Trophoblast cell (in vitro differentiated cells and primary cell): Measurements from ENCODE around the gene MRGPRD.

ENCODE experiments used
- DNase-seq, 2 donors: peaks; one replicate each; pipeline ENCODE4 v3.0.0-alpha.2; 2016
- H2AFZ ChIP-seq: 2 replicates; pipeline ENCODE4 v1.6.1; 2013; ENCODE audit warnings: low read length, moderate library complexity, mild to moderate bottlenecking; ENCODE audit not compliant: insufficient read depth, poor library complexity
- H2AK5ac ChIP-seq: 2 replicates; pipeline ENCODE4 v1.6.1; 2013; ENCODE audit warnings: mild to moderate bottlenecking, low read length
- H2BK120ac ChIP-seq: 2 replicates; pipeline ENCODE4 v1.6.1; 2013; ENCODE audit warnings: low read length, mild to moderate bottlenecking, moderate library complexity; ENCODE audit not compliant: insufficient read depth, poor library complexity
- H2BK12ac ChIP-seq: 2 replicates; pipeline ENCODE4 v1.6.1; 2013; ENCODE audit warnings: mild to moderate bottlenecking, low read length, moderate library complexity
- H2BK5ac ChIP-seq: 2 replicates; pipeline ENCODE4 v1.6.1; 2013; ENCODE audit warnings: low read length, low read depth, moderate library complexity, mild to moderate bottlenecking; ENCODE audit not compliant: poor library complexity
- H3K14ac ChIP-seq: 2 replicates; pipeline ENCODE4 v1.6.1; 2013; ENCODE audit warnings: mild to moderate bottlenecking, low read length
- H3K18ac ChIP-seq: 2 replicates; pipeline ENCODE4 v1.6.1; 2013; ENCODE audit warnings: mild to moderate bottlenecking, low read length
- H3K23ac ChIP-seq: 2 replicates; pipeline ENCODE4 v1.6.1; 2013; ENCODE audit warnings: low read length
- H3K27ac ChIP-seq: 2 replicates; pipeline ENCODE4 v1.5.1; 2013; ENCODE audit warnings: low read depth, mild to moderate bottlenecking, inconsistent platforms, low read length, moderate library complexity
- H3K27me3 ChIP-seq: 2 replicates; pipeline ENCODE4 v1.6.1; 2013; ENCODE audit warnings: inconsistent platforms, mild to moderate bottlenecking, low read length, moderate library complexity; ENCODE audit not compliant: insufficient read depth
- H3K36me3 ChIP-seq, 2 experiments: 1 replicate in 1 of 2; 2 replicates in 1 of 2; pipeline ENCODE4 v1.6.1; 2013; ENCODE audit warnings: low read length in 2 of 2, mild to moderate bottlenecking in 2 of 2, moderate library complexity in 1 of 2; ENCODE audit not compliant: insufficient read depth in 2 of 2, control insufficient read depth in 1 of 2
- H3K4ac ChIP-seq: 2 replicates; pipeline ENCODE4 v1.6.1; 2013; ENCODE audit warnings: low read depth, mild to moderate bottlenecking, low read length, moderate library complexity
- H3K4me1 ChIP-seq, 2 experiments: 1 replicate in 1 of 2; 2 replicates in 1 of 2; pipeline ENCODE4 v1.6.1; 2013; ENCODE audit warnings: low read length in 2 of 2, mild to moderate bottlenecking in 2 of 2, moderate library complexity in 1 of 2; ENCODE audit not compliant: insufficient read depth in 2 of 2, control insufficient read depth in 1 of 2
- H3K4me2 ChIP-seq: 2 replicates; pipeline ENCODE4 v1.6.1; 2013; ENCODE audit warnings: inconsistent platforms, mild to moderate bottlenecking, low read length, moderate library complexity
- H3K4me3 ChIP-seq: 2 replicates; pipeline ENCODE4 v1.5.1; 2013; ENCODE audit warnings: mild to moderate bottlenecking, low read depth, low read length, inconsistent platforms
- H3K79me1 ChIP-seq: one replicate; pipeline ENCODE4 v1.6.1; 2013; ENCODE audit warnings: low read length
- H3K79me2 ChIP-seq: 2 replicates; pipeline ENCODE4 v1.6.1; 2013; ENCODE audit warnings: low read length, mild to moderate bottlenecking; ENCODE audit not compliant: control insufficient read depth, insufficient read depth, poor library complexity
- H3K9ac ChIP-seq: 2 replicates; pipeline ENCODE4 v1.6.1; 2013; ENCODE audit warnings: mild to moderate bottlenecking, low read length
- H3K9me3 ChIP-seq: 2 replicates; pipeline ENCODE4 v1.6.1; 2013; ENCODE audit warnings: low read depth, mild to moderate bottlenecking, control low read depth, inconsistent platforms, low read length; ENCODE audit not compliant: insufficient read depth
- H4K12ac ChIP-seq: 2 replicates; pipeline ENCODE4 v1.6.1; 2013; ENCODE audit warnings: low read depth, mild to moderate bottlenecking, low read length, moderate library complexity
- H4K8ac ChIP-seq: 2 replicates; pipeline ENCODE4 v1.6.1; 2013; ENCODE audit warnings: low read depth, mild to moderate bottlenecking, low read length, moderate library complexity
- H4K91ac ChIP-seq: one replicate; pipeline ENCODE4 v1.6.1; 2013; ENCODE audit warnings: low read depth, mild to moderate bottlenecking, low read length, moderate library complexity
- WGBS: extraction: QIAGEN DNeasy Blood & Tissue Kit; methylation state at CpG from one replicate; pipeline ENCODE4 v1.1.7; 2013; ENCODE audit warnings: missing lambda C conversion rate; ENCODE audit not compliant: insufficient read length, insufficient coverage; ENCODE audit errors: extremely low coverage; 5-methylcytosine and 5-hydroxymethylcytosine counted together

The MRGPRD gene

GRCh38 chr11:68988491-68988890 lies 7.7 kb upstream of the MRGPRD start:
- no peak overlapping the region for H4K8ac ChIP-seq
- H3K23ac ChIP-seq, result no peak overlapping the region
- no peaks in the 10 kb centered on the region for H3K36me3 ChIP-seq
- H3K4ac ChIP-seq, result no peak overlapping the region
- H2BK12ac ChIP-seq, result no peak overlapping the region
- H3K27me3 ChIP-seq, result no peaks in the 10 kb centered on the region
- no peak overlapping the region for H2AFZ ChIP-seq
- H3K9me3 ChIP-seq, result no peaks in the 10 kb centered on the region
- DNase-seq, result no peak
- H4K12ac ChIP-seq, result no peak overlapping the region
- H3K14ac ChIP-seq, result no peak overlapping the region
- H3K4me3 ChIP-seq, result no peak overlapping the region
- no peak overlapping the region for H3K9ac ChIP-seq
- H2BK5ac ChIP-seq, result no peak overlapping the region
- H3K79me1 ChIP-seq, result no peaks in the 10 kb centered on the region
- no peaks in the 10 kb centered on the region for H3K4me1 ChIP-seq
- no peak overlapping the region for H3K4me2 ChIP-seq
- no peaks in the 10 kb centered on the region for H3K79me2 ChIP-seq
- no peak overlapping the region for H3K18ac ChIP-seq
- H3K27ac ChIP-seq, result no peak overlapping the region
- H4K91ac ChIP-seq, result no peak overlapping the region
- no peak overlapping the region for H2AK5ac ChIP-seq
- H2BK120ac ChIP-seq, result no peak overlapping the region

DNA sequence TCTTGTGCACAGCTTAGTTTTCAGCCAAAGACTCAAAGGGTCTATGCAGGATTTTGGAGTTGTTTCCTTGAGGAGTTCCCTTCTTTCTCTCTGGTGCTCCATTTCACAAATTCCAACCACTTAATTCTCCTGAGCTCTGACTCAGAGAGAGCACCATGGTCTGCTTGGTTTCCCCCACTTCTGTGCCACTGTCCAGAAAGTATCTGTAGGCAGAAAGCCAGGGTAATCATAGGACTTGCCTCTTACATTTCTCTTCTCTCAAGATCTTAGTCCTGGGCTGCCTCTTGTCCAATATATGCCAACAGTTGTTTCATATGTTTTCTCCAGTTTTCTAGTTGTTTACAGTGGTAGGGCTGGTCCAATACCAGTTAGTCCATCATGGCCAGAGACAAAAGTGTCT lies 6.4 kb upstream of the MRGPRD start:
- no peak overlapping the region for H4K91ac ChIP-seq
- H2BK12ac ChIP-seq, result no peak overlapping the region

GRCh38 chr11:68983801-68984200 lies 3.0 kb upstream of the MRGPRD start:
- no peaks in the 10 kb centered on the region for H3K27me3 ChIP-seq
- DNase-seq, result no peak
- H3K23ac ChIP-seq, result no peak overlapping the region
- H4K8ac ChIP-seq, result no peak overlapping the region
- no peak overlapping the region for H4K91ac ChIP-seq
- H3K9me3 ChIP-seq, result peaks cover 1% of the 10 kb centered on the region
- no peaks in the 10 kb centered on the region for H3K36me3 ChIP-seq
- no peak overlapping the region for H2BK120ac ChIP-seq
- WGBS, result no CpG with 5 or more reads among the region's 6 CpGs
- H3K79me1 ChIP-seq, result no peaks in the 10 kb centered on the region
- no peak overlapping the region for H4K12ac ChIP-seq
- no peak overlapping the region for H2BK12ac ChIP-seq
- no peak overlapping the region for H3K4ac ChIP-seq
- no peak overlapping the region for H2AK5ac ChIP-seq
- no peak overlapping the region for H2BK5ac ChIP-seq
- no peak overlapping the region for H3K9ac ChIP-seq
- H3K4me1 ChIP-seq, result no peaks in the 10 kb centered on the region
- H3K4me2 ChIP-seq, result no peak overlapping the region
- H3K4me3 ChIP-seq, result no peak overlapping the region
- H3K27ac ChIP-seq, result no peak overlapping the region
- no peak overlapping the region for H3K18ac ChIP-seq
- no peak overlapping the region for H3K14ac ChIP-seq
- no peaks in the 10 kb centered on the region for H3K79me2 ChIP-seq
- no peak overlapping the region for H2AFZ ChIP-seq

More for the DNA sequence above, 6.4 kb upstream of the MRGPRD start:
- Histone ChIP-seq H3K4me1 (no peaks in the 10 kb centered on the region), H2BK120ac (no peak overlapping the region), H3K27me3 (no peaks in the 10 kb centered on the region), H2AK5ac (no peak overlapping the region), H3K4ac (no peak overlapping the region), H3K36me3 (no peaks in the 10 kb centered on the region), H3K14ac (no peak overlapping the region), H3K27ac (no peak overlapping the region), H4K12ac (no peak overlapping the region), H3K79me2 (no peaks in the 10 kb centered on the region), H2BK5ac (no peak overlapping the region), H3K18ac (no peak overlapping the region), H4K8ac (no peak overlapping the region), H3K79me1 (no peaks in the 10 kb centered on the region), H3K9me3 (no peaks in the 10 kb centered on the region), H3K23ac (no peak overlapping the region), H3K4me3 (no peak overlapping the region), H3K9ac (no peak overlapping the region), H2AFZ (no peak overlapping the region), H3K4me2 (no peak overlapping the region)
- DNase-seq, result no peak

DNA sequence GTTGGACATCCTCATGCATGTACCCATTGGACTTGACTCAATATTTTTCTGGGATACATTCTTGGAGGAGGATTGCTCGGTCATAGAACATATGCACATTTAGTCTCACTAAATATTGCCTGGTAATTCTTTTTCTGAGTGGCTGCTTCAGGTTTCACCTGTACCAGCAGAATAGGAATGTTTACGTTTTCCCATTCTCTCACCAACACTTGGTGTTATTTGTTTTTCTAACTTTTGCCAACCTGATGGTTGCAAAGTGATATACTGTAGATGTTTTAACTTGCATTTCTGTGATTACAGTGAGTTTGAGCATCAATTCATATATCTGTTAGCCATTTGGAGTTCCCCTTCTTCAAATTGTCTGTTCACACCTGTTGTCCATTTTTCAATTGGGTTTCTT lies 1.3 kb upstream of the MRGPRD start:
- H2BK5ac ChIP-seq, result no peak overlapping the region
- H3K23ac ChIP-seq, result no peak overlapping the region
- H3K14ac ChIP-seq, result no peak overlapping the region
- no peak overlapping the region for H2AK5ac ChIP-seq
- no peak overlapping the region for H3K27ac ChIP-seq
- no peak overlapping the region for H4K8ac ChIP-seq
- DNase-seq, result no peak
- peaks cover 1% of the 10 kb centered on the region for H3K9me3 ChIP-seq
- WGBS, result no CpG with 5 or more reads among the region's 2 CpGs
- no peak overlapping the region for H2AFZ ChIP-seq
- H2BK120ac ChIP-seq, result no peak overlapping the region
- H3K4ac ChIP-seq, result no peak overlapping the region
- H3K4me3 ChIP-seq, result no peak overlapping the region
- no peak overlapping the region for H3K4me2 ChIP-seq
- no peaks in the 10 kb centered on the region for H3K27me3 ChIP-seq
- no peaks in the 10 kb centered on the region for H3K4me1 ChIP-seq
- no peak overlapping the region for H2BK12ac ChIP-seq
- H3K79me1 ChIP-seq, result no peaks in the 10 kb centered on the region
- no peak overlapping the region for H4K91ac ChIP-seq
- no peaks in the 10 kb centered on the region for H3K36me3 ChIP-seq
- H3K79me2 ChIP-seq, result no peaks in the 10 kb centered on the region
- no peak overlapping the region for H3K18ac ChIP-seq
- H3K9ac ChIP-seq, result no peak overlapping the region
- no peak overlapping the region for H4K12ac ChIP-seq
